Measurements from ENCODE around the gene RASAL2.

DNA sequence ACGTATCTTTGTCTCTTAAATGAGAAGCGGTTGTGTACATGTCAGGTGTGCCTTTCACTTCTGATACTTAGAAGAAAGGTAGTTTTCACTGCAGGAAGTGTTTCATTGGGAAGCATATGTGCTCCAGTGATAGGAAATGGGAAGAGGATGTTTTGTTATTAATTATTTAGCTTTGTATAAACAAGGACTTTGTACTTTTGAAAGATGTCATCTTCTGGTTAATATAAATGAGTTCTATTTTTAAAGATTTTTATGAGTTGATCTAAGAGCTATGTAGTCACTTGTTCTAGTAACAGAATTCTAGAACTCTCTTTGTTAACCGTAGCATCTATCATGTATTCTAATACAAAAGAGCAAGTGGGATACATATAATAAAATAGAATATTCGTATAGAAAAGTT is 130.5 kb downstream of the RASAL2 start:
- TF ChIP-seq, protein P1, sequence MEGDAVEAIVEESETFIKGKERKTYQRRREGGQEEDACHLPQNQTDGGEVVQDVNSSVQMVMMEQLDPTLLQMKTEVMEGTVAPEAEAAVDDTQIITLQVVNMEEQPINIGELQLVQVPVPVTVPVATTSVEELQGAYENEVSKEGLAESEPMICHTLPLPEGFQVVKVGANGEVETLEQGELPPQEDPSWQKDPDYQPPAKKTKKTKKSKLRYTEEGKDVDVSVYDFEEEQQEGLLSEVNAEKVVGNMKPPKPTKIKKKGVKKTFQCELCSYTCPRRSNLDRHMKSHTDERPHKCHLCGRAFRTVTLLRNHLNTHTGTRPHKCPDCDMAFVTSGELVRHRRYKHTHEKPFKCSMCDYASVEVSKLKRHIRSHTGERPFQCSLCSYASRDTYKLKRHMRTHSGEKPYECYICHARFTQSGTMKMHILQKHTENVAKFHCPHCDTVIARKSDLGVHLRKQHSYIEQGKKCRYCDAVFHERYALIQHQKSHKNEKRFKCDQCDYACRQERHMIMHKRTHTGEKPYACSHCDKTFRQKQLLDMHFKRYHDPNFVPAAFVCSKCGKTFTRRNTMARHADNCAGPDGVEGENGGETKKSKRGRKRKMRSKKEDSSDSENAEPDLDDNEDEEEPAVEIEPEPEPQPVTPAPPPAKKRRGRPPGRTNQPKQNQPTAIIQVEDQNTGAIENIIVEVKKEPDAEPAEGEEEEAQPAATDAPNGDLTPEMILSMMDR (conservative IDR thresholded peaks at IDR 0.05; ENCODE audit: low read length) = no peak
- no peak for TF ChIP-seq EZH2phosphoT487 (IDR thresholded peaks at IDR 0.05; ENCODE audit: borderline replicate concordance)

Data from Loucy (cell line).